Activated naive CD8-positive, alpha-beta T cell treated with anti-CD3 and anti-CD28 coated beads, Interleukin-2, amount 10 ng/mL, durations not matched to agents 7 days and 5 days (primary cell): ENCODE data around the gene RYR1. TPM values are rescaled to one million over a fixed set of nuclear protein-coding genes. Genes with fewer than 3 reads are reported as not detected.
"Not testable (repeated sequence)": the region's sequence is repeated elsewhere in the genome, so short reads cannot be mapped to it uniquely, and the experiment has no call there.

Experiments
- ATAC-seq: fragments of 150-1000 bp; cut with Tn5 transposase; one replicate; pipeline ENCODE4 v1.10.0; 2021; ENCODE audit warnings: low read depth, moderate library complexity
- POLR2A ChIA-PET: fragments of 350-600 bp; sonication (Branson Sonifier 250); formaldehyde crosslinking; loops from one replicate; lab custom pipeline; 2021; ENCODE audit warnings: antibody characterized with exemption; lab: Charles Lee
- DNase-seq: peaks from one replicate; pipeline ENCODE4 v3.0.0; 2021
- H3K27ac Mint-ChIP-seq: one replicate; pipeline ENCODE4 v1.8.0; 2022; ENCODE audit warnings: mild to moderate bottlenecking, mixed read lengths
- H3K27me3 Mint-ChIP-seq: one replicate; pipeline ENCODE4 v1.8.0; 2022; ENCODE audit warnings: mild to moderate bottlenecking, moderate library complexity, mixed read lengths
- H3K36me3 Mint-ChIP-seq: one replicate; pipeline ENCODE4 v1.8.0; 2021; ENCODE audit warnings: mild to moderate bottlenecking, mixed read lengths
- H3K4me1 Mint-ChIP-seq: one replicate; pipeline ENCODE4 v1.8.0; 2021; ENCODE audit warnings: mixed read lengths
- H3K4me3 Mint-ChIP-seq: one replicate; pipeline ENCODE4 v1.8.0; 2022; ENCODE audit warnings: mild to moderate bottlenecking, moderate library complexity, mixed read lengths
- H3K9me3 Mint-ChIP-seq: one replicate; pipeline ENCODE4 v1.8.0; 2021; ENCODE audit warnings: mixed read lengths
- total RNA-seq, 2 experiments: library from RNA; stranded (reverse); gene quantifications; one replicate each; pipeline ENCODE4 v1.2.3, GENCODE V29; 2021

Gene RYR1
- total RNA-seq, 2 experiments from 2014 or later = 2.9 to 3.5 TPM

DNA sequence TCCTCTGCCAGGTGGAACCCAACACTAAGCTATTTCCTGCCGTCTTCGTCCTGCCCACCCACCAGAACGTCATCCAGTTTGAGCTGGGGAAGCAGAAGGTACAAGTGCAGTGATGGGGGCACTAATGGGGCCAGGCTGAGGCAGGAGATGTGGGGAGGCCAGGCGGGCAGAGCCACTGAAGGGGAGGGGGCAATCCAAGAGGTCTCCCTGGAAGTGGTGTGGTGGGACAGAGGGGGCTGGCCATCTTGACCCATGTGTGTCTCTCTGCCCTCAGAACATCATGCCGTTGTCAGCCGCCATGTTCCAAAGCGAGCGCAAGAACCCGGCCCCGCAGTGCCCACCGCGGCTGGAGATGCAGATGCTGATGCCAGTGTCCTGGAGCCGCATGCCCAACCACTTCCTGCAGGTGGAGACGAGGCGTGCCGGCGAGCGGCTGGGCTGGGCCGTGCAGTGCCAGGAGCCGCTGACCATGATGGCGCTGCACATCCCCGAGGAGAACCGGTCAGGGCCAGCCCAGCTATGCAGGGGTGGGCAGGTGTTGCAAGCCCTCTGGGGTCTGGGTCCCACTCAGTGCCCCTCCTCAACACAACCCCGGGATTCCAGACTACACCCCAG lies 49.6 kb downstream of the RYR1 start:
- no peak for ATAC-seq
- POLR2A ChIA-PET = no interaction called here
- Mint-ChIP-seq H3K4me1 (peaks cover 3% of the 10 kb centered on the region), H3K27me3 (peaks cover 17% of the 10 kb centered on the region), H3K4me3 (no peak overlapping the region), H3K27ac (no peak overlapping the region), H3K36me3 (no peaks in the 10 kb centered on the region), H3K9me3 (peaks cover under 1% of the 10 kb centered on the region)
- DNase-seq = no peak

DNA sequence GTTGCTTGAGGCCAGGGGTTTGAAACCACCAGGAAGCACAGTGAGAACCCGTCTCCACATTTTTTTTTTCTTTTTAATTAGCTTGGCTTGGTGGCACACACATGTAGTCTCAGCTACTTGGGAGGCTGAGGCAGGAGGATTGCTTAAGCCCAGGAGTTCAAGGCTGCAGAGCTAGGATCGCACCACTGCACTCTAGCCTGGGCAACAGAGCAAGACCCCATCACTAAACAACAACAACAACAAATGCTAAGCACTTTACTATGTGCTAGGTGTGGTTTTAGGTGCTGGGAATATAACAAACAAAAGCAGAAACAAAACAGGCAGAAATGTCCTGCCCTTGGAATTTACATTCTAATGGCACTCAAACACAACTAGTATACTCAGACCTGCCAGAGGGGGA lies 51.3 kb downstream of the RYR1 start:
- H3K36me3 Mint-ChIP-seq = no peaks in the 10 kb centered on the region
- POLR2A ChIA-PET = no interaction called here

DNA sequence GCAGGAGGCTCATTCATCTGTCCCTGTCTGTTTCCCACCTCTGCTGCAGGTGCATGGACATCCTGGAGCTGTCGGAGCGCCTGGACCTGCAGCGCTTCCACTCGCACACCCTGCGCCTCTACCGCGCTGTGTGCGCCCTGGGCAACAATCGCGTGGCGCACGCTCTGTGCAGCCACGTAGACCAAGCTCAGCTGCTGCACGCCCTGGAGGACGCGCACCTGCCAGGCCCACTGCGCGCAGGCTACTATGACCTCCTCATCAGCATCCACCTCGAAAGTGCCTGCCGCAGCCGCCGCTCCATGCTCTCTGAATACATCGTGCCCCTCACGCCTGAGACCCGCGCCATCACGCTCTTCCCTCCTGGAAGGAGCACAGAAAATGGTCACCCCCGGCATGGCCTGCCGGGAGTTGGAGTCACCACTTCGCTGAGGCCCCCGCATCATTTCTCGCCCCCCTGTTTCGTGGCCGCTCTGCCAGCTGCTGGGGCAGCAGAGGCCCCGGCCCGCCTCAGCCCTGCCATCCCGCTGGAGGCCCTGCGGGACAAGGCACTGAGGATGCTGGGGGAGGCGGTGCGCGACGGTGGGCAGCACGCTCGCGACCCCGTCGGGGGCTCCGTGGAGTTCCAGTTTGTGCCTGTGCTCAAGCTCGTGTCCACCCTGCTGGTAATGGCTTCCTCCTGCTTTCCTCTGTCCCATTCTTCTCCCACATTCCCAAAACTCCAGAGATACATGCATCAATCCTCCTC lies 52.2 kb downstream of the RYR1 start:
- H3K9me3 Mint-ChIP-seq = peaks cover 5% of the 10 kb centered on the region
- no peak overlapping the region for H3K27ac Mint-ChIP-seq
- H3K27me3 Mint-ChIP-seq = peaks cover 19% of the 10 kb centered on the region
- H3K4me1 Mint-ChIP-seq = peaks cover 3% of the 10 kb centered on the region
- no peaks in the 10 kb centered on the region for H3K36me3 Mint-ChIP-seq
- POLR2A ChIA-PET = no interaction called here
- ATAC-seq = no peak
- H3K4me3 Mint-ChIP-seq = no peak overlapping the region
- DNase-seq = no peak

More for the DNA sequence above, 51.3 kb downstream of the RYR1 start:
- H3K4me1 Mint-ChIP-seq = peaks cover 3% of the 10 kb centered on the region
- ATAC-seq = no peak
- peaks cover 1% of the 10 kb centered on the region for H3K9me3 Mint-ChIP-seq
- no peak overlapping the region for H3K27ac Mint-ChIP-seq
- no peak overlapping the region for H3K4me3 Mint-ChIP-seq
- no peak for DNase-seq
- peaks cover 21% of the 10 kb centered on the region for H3K27me3 Mint-ChIP-seq

DNA sequence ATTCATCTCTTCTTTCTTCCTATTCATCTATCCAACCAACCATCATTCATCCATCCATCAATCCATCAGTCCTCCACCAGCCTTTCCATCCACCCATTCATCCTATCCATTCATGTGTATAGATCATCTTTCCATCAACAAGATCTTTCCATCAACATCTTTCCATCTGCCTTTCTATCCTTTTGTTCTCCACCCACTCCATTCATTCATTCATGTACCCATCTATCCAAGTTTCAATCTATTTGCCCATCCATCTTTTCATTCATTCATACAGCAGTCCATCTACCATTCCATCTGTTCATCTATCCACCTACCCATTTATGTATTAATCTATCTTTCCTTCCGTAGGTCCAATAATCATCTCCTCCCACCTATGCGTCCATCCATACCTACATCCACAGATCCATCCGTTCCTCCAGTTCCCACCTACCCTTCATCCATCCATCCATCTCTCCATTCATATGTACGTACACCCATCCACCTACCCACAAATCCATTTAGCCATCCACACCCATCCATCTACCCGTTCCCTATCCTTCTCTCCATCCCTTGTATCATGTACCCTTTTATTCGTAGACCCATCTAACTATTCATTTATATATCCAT lies 53.3 kb downstream of the RYR1 start:
- H3K4me3 Mint-ChIP-seq = no peak overlapping the region
- H3K27me3 Mint-ChIP-seq = peaks cover 24% of the 10 kb centered on the region
- POLR2A ChIA-PET = no interaction called here
- DNase-seq (no peak), ATAC-seq (no peak)
- H3K4me1 Mint-ChIP-seq = no peaks in the 10 kb centered on the region
- peaks cover 8% of the 10 kb centered on the region for H3K9me3 Mint-ChIP-seq
- no peak overlapping the region for H3K27ac Mint-ChIP-seq
- H3K36me3 Mint-ChIP-seq = no peaks in the 10 kb centered on the region

DNA sequence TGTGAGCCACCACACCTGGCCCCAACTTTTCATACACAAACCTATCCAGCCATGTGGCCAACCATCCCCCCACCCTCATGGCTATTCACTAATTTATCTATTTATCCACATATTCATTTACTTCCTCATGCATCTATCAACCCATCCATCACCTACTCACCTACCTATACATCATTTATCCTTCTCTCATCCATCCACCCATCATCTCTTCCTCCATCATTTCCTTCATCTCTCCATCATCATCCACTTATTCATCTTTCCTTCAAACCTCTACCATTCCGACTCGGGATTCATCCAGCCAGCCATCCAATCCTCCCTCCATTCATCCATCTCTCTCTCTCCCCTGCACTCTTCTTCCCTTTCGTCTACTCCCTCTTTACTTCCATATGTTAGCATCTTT lies 54.6 kb downstream of the RYR1 start:
- Mint-ChIP-seq H3K36me3 (no peaks in the 10 kb centered on the region), H3K27ac (no peak overlapping the region), H3K4me1 (peaks cover 7% of the 10 kb centered on the region), H3K27me3 (peaks cover 28% of the 10 kb centered on the region), H3K4me3 (no peak overlapping the region), H3K9me3 (peaks cover 8% of the 10 kb centered on the region)
- POLR2A ChIA-PET = no interaction called here
- no peak for DNase-seq
- ATAC-seq = no peak

DNA sequence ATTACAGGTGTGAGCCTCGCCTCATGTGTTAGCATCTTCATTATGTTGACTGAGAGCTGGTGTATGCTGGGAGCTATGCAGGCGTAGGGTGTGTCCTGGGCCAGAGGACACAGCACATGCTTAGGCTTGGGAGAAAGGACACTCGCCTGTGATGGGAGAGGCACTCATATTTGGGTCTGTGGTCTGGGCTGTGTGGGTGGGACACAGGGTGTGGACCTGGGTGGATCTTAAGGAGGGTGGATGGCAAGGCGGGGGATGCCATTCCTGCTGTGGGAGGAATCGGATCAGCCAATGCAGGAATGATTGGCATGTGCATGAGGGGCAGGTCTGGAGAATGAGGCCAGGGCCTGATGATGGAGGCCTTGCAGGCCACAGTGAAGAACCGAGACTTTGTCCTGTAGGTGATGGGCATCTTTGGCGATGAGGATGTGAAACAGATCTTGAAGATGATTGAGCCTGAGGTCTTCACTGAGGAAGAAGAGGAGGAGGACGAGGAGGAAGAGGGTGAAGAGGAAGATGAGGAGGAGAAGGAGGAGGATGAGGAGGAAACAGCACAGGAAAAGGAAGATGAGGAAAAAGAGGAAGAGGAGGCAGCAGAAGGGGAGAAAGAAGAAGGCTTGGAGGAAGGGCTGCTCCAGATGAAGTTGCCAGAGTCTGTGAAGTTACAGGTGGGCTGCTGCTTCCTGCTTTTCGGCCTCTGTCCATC lies 55.4 kb downstream of the RYR1 start:
- H3K36me3 Mint-ChIP-seq = no peaks in the 10 kb centered on the region
- ATAC-seq (no peak), DNase-seq (no peak)
- H3K27me3 Mint-ChIP-seq = peaks cover 33% of the 10 kb centered on the region
- H3K9me3 Mint-ChIP-seq = peaks cover 8% of the 10 kb centered on the region
- peaks cover 9% of the 10 kb centered on the region for H3K4me1 Mint-ChIP-seq
- POLR2A ChIA-PET = no interaction called here
- H3K4me3 Mint-ChIP-seq = no peak overlapping the region
- H3K27ac Mint-ChIP-seq = no peak overlapping the region

DNA sequence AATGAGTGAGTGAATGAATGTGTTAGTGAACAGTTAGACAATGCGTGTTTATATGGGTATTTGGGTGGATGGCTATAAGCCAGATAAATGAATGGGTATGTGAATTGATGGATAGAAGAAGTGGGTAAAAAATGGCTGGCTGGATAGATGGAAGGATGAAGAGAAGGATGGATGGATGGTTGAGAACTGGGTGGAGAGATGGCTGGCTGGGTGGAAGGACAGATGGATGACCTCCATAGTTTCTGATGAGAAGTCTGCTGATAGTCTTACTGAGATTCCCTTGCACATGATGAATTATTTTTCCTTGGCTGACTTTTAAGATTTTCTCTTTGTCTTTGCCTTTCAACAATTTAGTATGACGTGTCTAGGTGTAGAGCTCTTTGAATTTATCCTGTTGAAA lies 57.4 kb downstream of the RYR1 start:
- Mint-ChIP-seq H3K9me3 (peaks cover 8% of the 10 kb centered on the region), H3K4me1 (peaks cover 9% of the 10 kb centered on the region), H3K27me3 (peaks cover 39% of the 10 kb centered on the region), H3K4me3 (no peak overlapping the region), H3K27ac (no peak overlapping the region), H3K36me3 (no peaks in the 10 kb centered on the region)
- POLR2A ChIA-PET = interaction anchor here (0.6 kb wide), 1 partner anchor 225 kb away, joined by 3 read pairs; no protein-coding TSS in a partner anchor
- ATAC-seq (no peak), DNase-seq (no peak)

DNA sequence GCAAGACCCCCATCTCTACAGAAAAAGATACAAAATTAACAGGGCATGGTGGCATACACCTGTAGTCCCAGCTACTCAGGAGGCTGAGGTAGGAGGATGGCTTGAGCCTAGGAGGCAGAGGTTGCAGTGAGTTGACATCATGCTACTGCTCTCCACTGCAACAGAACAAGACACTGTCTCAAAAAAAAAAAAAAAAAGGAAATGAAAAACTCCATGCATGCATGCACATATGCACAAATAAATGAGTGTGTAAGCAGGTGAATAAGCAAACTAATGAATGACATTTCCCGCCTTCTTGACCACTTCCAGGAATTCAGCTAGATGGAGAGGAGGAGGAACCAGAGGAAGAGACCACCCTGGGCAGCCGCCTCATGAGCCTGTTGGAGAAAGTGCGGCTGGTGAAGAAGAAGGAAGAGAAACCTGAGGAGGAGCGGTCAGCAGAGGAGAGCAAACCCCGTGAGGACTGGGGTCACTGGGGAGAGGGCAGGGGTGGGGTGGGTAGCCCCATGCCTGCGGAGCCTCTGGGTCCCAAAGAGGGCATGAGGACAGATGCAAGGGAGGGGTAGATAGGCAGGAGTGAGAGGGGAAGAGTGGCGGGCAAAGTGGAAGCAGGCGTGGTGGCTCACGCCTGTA lies 58.8 kb downstream of the RYR1 start:
- POLR2A ChIA-PET = no interaction called here
- no peak overlapping the region for H3K4me3 Mint-ChIP-seq
- no peak for DNase-seq
- peak overlapping the region; percentile 33 for H3K27ac Mint-ChIP-seq
- H3K4me1 Mint-ChIP-seq = peaks cover 9% of the 10 kb centered on the region
- H3K27me3 Mint-ChIP-seq = peaks cover 39% of the 10 kb centered on the region
- no peaks in the 10 kb centered on the region for H3K36me3 Mint-ChIP-seq
- ATAC-seq = no peak
- peaks cover 8% of the 10 kb centered on the region for H3K9me3 Mint-ChIP-seq

DNA sequence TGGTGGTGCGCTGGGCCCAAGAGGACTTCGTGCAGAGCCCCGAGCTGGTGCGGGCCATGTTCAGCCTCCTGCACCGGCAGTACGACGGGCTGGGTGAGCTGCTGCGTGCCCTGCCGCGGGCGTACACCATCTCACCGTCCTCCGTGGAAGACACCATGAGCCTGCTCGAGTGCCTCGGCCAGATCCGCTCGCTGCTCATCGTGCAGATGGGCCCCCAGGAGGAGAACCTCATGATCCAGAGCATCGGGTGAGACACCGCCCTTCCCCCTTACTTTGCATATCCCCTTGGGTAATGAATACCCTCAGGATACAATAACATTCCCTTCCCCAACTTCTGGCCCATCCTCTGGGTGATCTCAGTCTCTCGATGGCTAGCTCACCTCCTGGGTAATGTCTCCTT lies 60.9 kb downstream of the RYR1 start:
- POLR2A ChIA-PET = no interaction called here
- ATAC-seq (no peak), DNase-seq (no peak)
- peaks cover 32% of the 10 kb centered on the region for H3K27me3 Mint-ChIP-seq
- no peaks in the 10 kb centered on the region for H3K36me3 Mint-ChIP-seq
- peaks cover 9% of the 10 kb centered on the region for H3K4me1 Mint-ChIP-seq
- H3K27ac Mint-ChIP-seq = no peak overlapping the region
- H3K4me3 Mint-ChIP-seq = no peak overlapping the region
- H3K9me3 Mint-ChIP-seq = peaks cover 7% of the 10 kb centered on the region

DNA sequence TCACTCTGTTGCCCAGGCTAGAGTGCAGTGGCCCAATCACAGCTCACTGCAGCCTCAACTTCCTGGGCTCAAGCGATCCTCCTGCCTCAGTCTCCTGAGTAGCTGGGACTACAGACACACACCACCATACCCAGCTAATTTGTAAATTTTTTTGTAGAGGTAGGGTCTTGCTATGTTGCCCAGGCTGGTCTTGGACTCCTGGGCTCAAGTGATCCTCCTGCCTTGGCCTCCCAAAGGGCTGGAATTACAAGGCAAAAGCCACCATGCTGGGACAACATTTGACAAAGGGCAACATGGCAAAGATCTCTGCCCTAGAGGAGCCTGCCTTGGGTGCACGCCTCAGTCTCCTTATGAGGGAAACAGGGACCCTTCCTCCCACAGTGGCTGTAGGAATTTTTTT lies 61.9 kb downstream of the RYR1 start:
- H3K9me3 Mint-ChIP-seq, POLR2A ChIA-PET, H3K4me1 Mint-ChIP-seq, H3K36me3 Mint-ChIP-seq, H3K27ac Mint-ChIP-seq, H3K4me3 Mint-ChIP-seq, DNase-seq, ATAC-seq: not testable (repeated sequence)
- H3K27me3 Mint-ChIP-seq = peaks cover 32% of the 10 kb centered on the region

DNA sequence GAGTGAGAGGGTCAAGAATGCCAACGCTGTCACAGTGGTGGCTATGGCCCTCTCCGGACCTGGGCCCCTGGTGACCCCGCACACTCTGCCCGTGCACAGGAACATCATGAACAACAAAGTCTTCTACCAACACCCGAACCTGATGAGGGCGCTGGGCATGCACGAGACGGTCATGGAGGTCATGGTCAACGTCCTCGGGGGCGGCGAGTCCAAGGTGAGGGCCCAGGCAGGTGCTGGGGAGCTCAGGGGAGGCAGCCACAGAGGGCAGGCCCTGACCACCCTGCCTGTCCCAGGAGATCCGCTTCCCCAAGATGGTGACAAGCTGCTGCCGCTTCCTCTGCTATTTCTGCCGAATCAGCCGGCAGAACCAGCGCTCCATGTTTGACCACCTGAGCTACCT lies 62.6 kb downstream of the RYR1 start:
- peaks cover 9% of the 10 kb centered on the region for H3K4me1 Mint-ChIP-seq
- DNase-seq (no peak), ATAC-seq (no peak)
- H3K36me3 Mint-ChIP-seq = no peaks in the 10 kb centered on the region
- no peaks in the 10 kb centered on the region for H3K9me3 Mint-ChIP-seq
- POLR2A ChIA-PET = no interaction called here
- H3K27me3 Mint-ChIP-seq = peaks cover 27% of the 10 kb centered on the region
- H3K27ac Mint-ChIP-seq = no peak overlapping the region
- H3K4me3 Mint-ChIP-seq = no peak overlapping the region

DNA sequence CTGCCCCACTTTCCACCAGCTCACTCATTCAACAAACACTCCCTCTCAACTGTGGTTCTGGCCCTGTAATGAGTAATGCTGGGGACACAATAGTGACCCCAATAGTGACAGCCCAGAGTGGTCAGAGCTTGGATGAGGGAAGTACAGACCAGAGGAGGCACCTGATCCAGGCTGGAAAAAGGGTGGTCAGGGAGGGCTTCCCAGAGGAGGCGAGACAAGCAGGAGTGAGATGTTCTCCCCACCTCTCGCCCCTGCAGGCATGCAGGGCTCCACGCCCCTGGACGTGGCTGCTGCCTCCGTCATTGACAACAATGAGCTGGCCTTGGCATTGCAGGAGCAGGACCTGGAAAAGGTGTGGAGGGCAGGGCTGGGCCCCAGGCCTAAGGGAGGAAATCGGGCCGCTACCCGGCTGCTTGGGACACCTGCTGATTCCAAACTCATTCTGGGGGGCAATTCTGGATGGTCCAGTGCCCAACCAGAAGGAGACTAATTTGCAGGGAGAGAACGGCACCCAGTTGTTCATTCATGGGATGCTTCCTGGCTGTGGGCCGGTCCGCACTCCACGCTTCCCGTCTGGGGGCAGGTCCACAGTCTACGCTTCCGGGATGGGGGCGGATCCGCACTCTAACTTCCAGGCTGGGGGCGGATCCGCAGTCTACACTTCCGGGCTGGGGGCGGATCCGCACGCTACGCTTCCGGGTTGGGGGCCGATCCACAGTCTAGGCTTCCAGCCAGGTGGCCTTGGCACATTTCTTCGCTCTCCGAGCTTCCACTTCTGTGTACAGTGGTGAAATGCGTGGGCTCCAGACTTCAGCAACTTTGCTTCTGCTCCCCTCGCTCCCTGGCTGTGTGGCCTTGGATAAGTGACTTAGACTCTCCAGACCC lies 63.4 kb downstream of the RYR1 start:
- POLR2A ChIA-PET = no interaction called here
- peaks cover 20% of the 10 kb centered on the region for H3K27me3 Mint-ChIP-seq
- no peak overlapping the region for H3K4me3 Mint-ChIP-seq
- no peaks in the 10 kb centered on the region for H3K36me3 Mint-ChIP-seq
- peaks cover 9% of the 10 kb centered on the region for H3K4me1 Mint-ChIP-seq
- ATAC-seq = no peak
- no peaks in the 10 kb centered on the region for H3K9me3 Mint-ChIP-seq
- no peak overlapping the region for H3K27ac Mint-ChIP-seq
- DNase-seq = no peak
